KMS-11 (cell line): ENCODE measurements around the gene KRT4.

Experiments used
- H2AFZ ChIP-seq: fragments of 200-600 bp; sonication (generic); 2 replicates; pipeline ENCODE4 v1.6.1; 2016; ENCODE audit warnings: antibody characterized with exemption, mixed run types, low read depth
- H3K27ac ChIP-seq: fragments of 200-600 bp; sonication (generic); 2 replicates; pipeline ENCODE4 v1.6.1; 2016; ENCODE audit warnings: mild to moderate bottlenecking, mixed run types
- H3K27me3 ChIP-seq: fragments of 200-600 bp; sonication (generic); 2 replicates; pipeline ENCODE4 v1.6.1; 2017; ENCODE audit warnings: mild to moderate bottlenecking, low read depth, mixed run types, moderate library complexity; ENCODE audit not compliant: insufficient read depth
- H3K36me3 ChIP-seq: fragments of 200-600 bp; sonication (generic); 2 replicates; pipeline ENCODE4 v1.6.1; 2017; ENCODE audit warnings: mild to moderate bottlenecking, mixed run types; ENCODE audit not compliant: insufficient read depth
- H3K4me1 ChIP-seq: fragments of 200-600 bp; sonication (generic); 2 replicates; pipeline ENCODE4 v1.6.1; 2016; ENCODE audit warnings: mild to moderate bottlenecking, low read depth, mixed run types; ENCODE audit not compliant: poor library complexity, severe bottlenecking
- H3K4me2 ChIP-seq: fragments of 200-600 bp; sonication (generic); 2 replicates; pipeline ENCODE4 v1.7.0; 2016; ENCODE audit warnings: mild to moderate bottlenecking, mixed run types
- H3K4me3 ChIP-seq: fragments of 200-600 bp; sonication (generic); IDR thresholded peaks from 2 replicates; pipeline ENCODE4 v1.6.1; 2017; ENCODE audit warnings: low read depth, low read length, mixed read lengths; ENCODE audit not compliant: insufficient read depth
- H3K79me2 ChIP-seq: fragments of 200-600 bp; sonication (generic); 2 replicates; pipeline ENCODE4 v1.6.1; 2016; ENCODE audit warnings: low read depth, mixed run types; ENCODE audit not compliant: insufficient read depth
- H3K9ac ChIP-seq: fragments of 200-600 bp; sonication (generic); 2 replicates; pipeline ENCODE4 v1.6.1; 2016; ENCODE audit warnings: mild to moderate bottlenecking, mixed run types
- H4K20me1 ChIP-seq: fragments of 200-600 bp; sonication (generic); 2 replicates; pipeline ENCODE4 v1.6.1; 2016; ENCODE audit warnings: mild to moderate bottlenecking, mixed run types; ENCODE audit not compliant: insufficient read depth
- TF ChIP-seq, protein P1 (sequence below): fragments of 200-600 bp; sonication (generic); conservative IDR thresholded peaks from 2 replicates; pipeline ENCODE4 v1.6.1; 2017; ENCODE audit warnings: low read depth, mild to moderate bottlenecking, antibody characterized with exemption, low read length, moderate library complexity, mixed read lengths

The KRT4 gene

DNA sequence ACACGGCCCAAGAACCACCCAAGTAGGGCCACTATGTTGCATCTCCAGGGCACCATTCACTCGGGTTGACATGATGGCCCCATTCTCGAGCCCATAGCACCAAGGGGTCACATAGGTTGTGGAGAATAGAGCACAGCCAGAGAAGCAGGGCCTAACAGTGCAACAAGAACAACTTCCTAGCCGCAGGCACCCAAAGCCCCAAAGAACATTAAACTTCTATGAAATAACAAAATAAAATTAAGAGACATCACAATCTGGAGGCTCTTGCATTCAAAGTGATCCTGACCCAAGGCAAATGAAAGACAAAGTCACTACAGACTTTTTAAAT lies 1.9 kb downstream of the KRT4 start:
- TF ChIP-seq, protein P1, sequence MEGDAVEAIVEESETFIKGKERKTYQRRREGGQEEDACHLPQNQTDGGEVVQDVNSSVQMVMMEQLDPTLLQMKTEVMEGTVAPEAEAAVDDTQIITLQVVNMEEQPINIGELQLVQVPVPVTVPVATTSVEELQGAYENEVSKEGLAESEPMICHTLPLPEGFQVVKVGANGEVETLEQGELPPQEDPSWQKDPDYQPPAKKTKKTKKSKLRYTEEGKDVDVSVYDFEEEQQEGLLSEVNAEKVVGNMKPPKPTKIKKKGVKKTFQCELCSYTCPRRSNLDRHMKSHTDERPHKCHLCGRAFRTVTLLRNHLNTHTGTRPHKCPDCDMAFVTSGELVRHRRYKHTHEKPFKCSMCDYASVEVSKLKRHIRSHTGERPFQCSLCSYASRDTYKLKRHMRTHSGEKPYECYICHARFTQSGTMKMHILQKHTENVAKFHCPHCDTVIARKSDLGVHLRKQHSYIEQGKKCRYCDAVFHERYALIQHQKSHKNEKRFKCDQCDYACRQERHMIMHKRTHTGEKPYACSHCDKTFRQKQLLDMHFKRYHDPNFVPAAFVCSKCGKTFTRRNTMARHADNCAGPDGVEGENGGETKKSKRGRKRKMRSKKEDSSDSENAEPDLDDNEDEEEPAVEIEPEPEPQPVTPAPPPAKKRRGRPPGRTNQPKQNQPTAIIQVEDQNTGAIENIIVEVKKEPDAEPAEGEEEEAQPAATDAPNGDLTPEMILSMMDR, result no peak
- peaks cover 36% of the 10 kb centered on the region for H3K27me3 ChIP-seq

DNA sequence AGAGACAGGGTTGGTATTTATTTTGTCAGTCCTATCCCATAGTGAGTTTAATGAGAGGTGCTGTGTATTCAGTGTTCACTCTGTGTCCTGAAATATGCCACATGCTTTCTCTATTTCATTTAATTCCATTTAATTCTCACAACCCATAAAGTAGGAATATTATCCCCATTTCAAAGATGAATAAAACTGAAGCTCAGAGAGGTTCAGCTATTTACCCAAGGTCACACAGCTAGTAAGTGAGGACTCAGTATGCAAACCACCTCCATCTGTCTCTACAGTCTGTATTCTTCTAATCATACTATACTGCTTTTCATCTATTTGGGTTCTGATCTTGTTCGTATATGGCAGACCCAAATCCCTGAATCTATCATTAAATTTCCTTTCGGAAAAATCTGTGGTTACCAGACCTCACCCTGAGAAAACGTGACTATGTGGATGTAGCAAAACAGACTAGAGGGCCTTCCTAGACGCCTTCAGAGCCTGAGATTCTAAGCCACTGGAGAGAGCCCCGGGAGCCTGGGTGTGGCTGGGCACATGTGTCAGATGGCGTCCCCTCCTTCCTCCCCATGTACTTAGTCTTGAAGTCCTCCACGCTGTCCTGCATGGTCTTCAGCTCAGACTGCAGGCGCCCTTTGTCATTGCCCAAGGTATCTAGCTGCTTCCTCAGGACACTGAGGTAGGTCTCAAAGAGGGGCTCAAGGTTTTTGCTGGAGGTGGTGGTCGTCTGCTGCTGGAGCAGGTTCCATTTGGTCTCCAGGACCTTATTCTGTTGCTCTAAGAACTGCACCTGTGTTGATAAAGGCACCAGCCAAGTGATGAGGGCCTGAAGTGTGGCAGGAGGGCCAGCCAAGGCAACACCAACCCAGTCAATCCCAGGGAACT lies 2.5 kb downstream of the KRT4 start:
- Histone ChIP-seq H3K27ac (no peak overlapping the region), H2AFZ (no peak overlapping the region), H4K20me1 (no peaks in the 10 kb centered on the region), H3K4me1 (no peaks in the 10 kb centered on the region), H3K9ac (no peak overlapping the region), H3K36me3 (no peaks in the 10 kb centered on the region), H3K79me2 (no peaks in the 10 kb centered on the region), H3K27me3 (peaks cover 36% of the 10 kb centered on the region), H3K4me3 (no peak overlapping the region), H3K4me2 (no peak overlapping the region)
- TF ChIP-seq, protein P1, result no peak

More for the DNA sequence above, 1.9 kb downstream of the KRT4 start:
- Histone ChIP-seq H4K20me1 (no peaks in the 10 kb centered on the region), H3K4me2 (no peak overlapping the region), H3K4me3 (no peak overlapping the region), H3K27ac (no peak overlapping the region), H3K36me3 (no peaks in the 10 kb centered on the region), H3K9ac (no peak overlapping the region), H3K4me1 (no peaks in the 10 kb centered on the region), H2AFZ (no peak overlapping the region), H3K79me2 (no peaks in the 10 kb centered on the region)

- peaks cover 31% of the 10 kb centered on the region for H3K27me3 ChIP-seq
- no peak overlapping the region for H3K27ac ChIP-seq
- H2AFZ ChIP-seq, result no peak overlapping the region
- H3K79me2 ChIP-seq, result no peaks in the 10 kb centered on the region
- no peaks in the 10 kb centered on the region for H3K36me3 ChIP-seq
- no peaks in the 10 kb centered on the region for H3K4me1 ChIP-seq
- H3K9ac ChIP-seq, result no peak overlapping the region
- H4K20me1 ChIP-seq, result no peaks in the 10 kb centered on the region
- no peak overlapping the region for H3K4me2 ChIP-seq
- TF ChIP-seq, protein P1, result no peak
- no peak overlapping the region for H3K4me3 ChIP-seq
Measured at GRCh38 chr12:52810554-52810953, 3.4 kb downstream of the KRT4 start.

- TF ChIP-seq, protein P1, result no peak
- H3K27ac ChIP-seq, result no peak overlapping the region
- no peak overlapping the region for H2AFZ ChIP-seq
- no peak overlapping the region for H3K9ac ChIP-seq
- H3K79me2 ChIP-seq, result no peaks in the 10 kb centered on the region
- H3K27me3 ChIP-seq, result peaks cover 19% of the 10 kb centered on the region
- no peak overlapping the region for H3K4me3 ChIP-seq
- no peaks in the 10 kb centered on the region for H3K36me3 ChIP-seq
- no peak overlapping the region for H3K4me2 ChIP-seq
- H4K20me1 ChIP-seq, result no peaks in the 10 kb centered on the region
- no peaks in the 10 kb centered on the region for H3K4me1 ChIP-seq
Measured at GRCh38 chr12:52809166-52809565, 4.8 kb downstream of the KRT4 start.
